Kidney (tissue), 14 donors: ENCODE data around the gene BMF. TPM values are rescaled to one million over a fixed set of nuclear protein-coding genes. Genes with fewer than 3 reads are reported as not detected.
A peak's percentile ranks its signal among the peaks of the same experiment; 100 is the strongest.

Experiments
- DNase-seq, 5 donors: peaks; one replicate each; pipeline ENCODE4 v3.0.0-alpha.2; 2013 to 2020
- FAIRE-seq: peaks from 2 replicates; lab custom pipeline; 2012; peaks lifted over from hg19 to GRCh38; lab: Jason Lieb, UNC
- H3K27ac ChIP-seq, 2 donors: one replicate each; pipeline ENCODE4 v1.7.0; 2013; ENCODE audit warnings: low read depth in 2 of 2, low read length in 2 of 2, inconsistent platforms in 1 of 2
- H3K27me3 ChIP-seq: one replicate; pipeline ENCODE4 v1.7.1; 2013; ENCODE audit warnings: low read length, inconsistent platforms; ENCODE audit not compliant: control insufficient read depth, insufficient read depth
- H3K36me3 ChIP-seq, 3 donors: one replicate each; pipeline versions ENCODE4 v1.7.0 to v1.7.1; 2013; ENCODE audit warnings: low read length in 3 of 3, control low read depth in 1 of 3, inconsistent platforms in 1 of 3; ENCODE audit not compliant: insufficient read depth in 3 of 3, control insufficient read depth in 2 of 3
- H3K4me1 ChIP-seq, 3 donors: one replicate each; pipeline versions ENCODE4 v1.7.0 to v1.7.1; 2013; ENCODE audit warnings: low read length in 3 of 3, inconsistent platforms in 1 of 3, low read depth in 1 of 3; ENCODE audit not compliant: control insufficient read depth in 2 of 3, insufficient read depth in 2 of 3
- H3K4me3 ChIP-seq, 3 donors: one replicate each; pipeline versions ENCODE4 v1.7.0 to v1.8.1; 2013; ENCODE audit warnings: low read length in 3 of 3, control low read depth in 1 of 3, inconsistent platforms in 1 of 3
- H3K9ac ChIP-seq, 3 donors: one replicate each; pipeline versions ENCODE4 v1.7.0 to v1.7.1; 2013; ENCODE audit warnings: low read length in 3 of 3, control low read depth in 1 of 3, inconsistent platforms in 1 of 3
- H3K9me3 ChIP-seq, 3 donors: one replicate each; pipeline versions ENCODE4 v1.7.0 to v1.7.1; 2013; ENCODE audit warnings: low read length in 3 of 3, control low read depth in 1 of 3, inconsistent platforms in 1 of 3; ENCODE audit not compliant: control insufficient read depth in 2 of 3, insufficient read depth in 1 of 3
- CTCF ChIP-seq: IDR thresholded peaks from 3 replicates; pipeline ENCODE4 v1.5.1; 2012; ENCODE audit warnings: mild to moderate bottlenecking, moderate library complexity, borderline replicate concordance; ENCODE audit not compliant: insufficient read depth; ENCODE audit errors: extremely low read depth
- intact Hi-C: fragments of 100-400 bp; cut with DNase I; formaldehyde crosslinking; loops from one replicate; pipeline ENCODE4 v1.11.1; 2022
- polyA plus RNA-seq: library from polyadenylated mRNA; stranded (reverse); fragments of 350-450 nt; fragmentation: Illumina TruSeq; extraction: RNeasy Lipid Tissue Mini Kit (QIAGEN cat#74804); gene quantifications from one replicate; pipeline ENCODE4 v1.2.3, GENCODE V29; 2014; ENCODE audit warnings: low read depth, low replicate concordance; ENCODE audit not compliant: insufficient read depth
- total RNA-seq: library from RNA; stranded (reverse); fragmentation: NEBNext Ultra II Directional; extraction: Animal tissue kit (Norgen Biotek cat#: 25700); gene quantifications from one replicate; pipeline ENCODE4 v1.2.1, GENCODE V29; 2021
- donor health status: control.
- donor health status: control.
- donor health status: control.
- donor health status: control.
- donor health status: control.
- donor health status: DM: yes; HTN: yes; CAD: no.
- donor health status: Normal renal cell carcinoma (clear cell type).

The BMF gene
- total and polyA plus RNA-seq, 2 donors from 2014 or later = 3.6 to 19.7 TPM

DNA sequence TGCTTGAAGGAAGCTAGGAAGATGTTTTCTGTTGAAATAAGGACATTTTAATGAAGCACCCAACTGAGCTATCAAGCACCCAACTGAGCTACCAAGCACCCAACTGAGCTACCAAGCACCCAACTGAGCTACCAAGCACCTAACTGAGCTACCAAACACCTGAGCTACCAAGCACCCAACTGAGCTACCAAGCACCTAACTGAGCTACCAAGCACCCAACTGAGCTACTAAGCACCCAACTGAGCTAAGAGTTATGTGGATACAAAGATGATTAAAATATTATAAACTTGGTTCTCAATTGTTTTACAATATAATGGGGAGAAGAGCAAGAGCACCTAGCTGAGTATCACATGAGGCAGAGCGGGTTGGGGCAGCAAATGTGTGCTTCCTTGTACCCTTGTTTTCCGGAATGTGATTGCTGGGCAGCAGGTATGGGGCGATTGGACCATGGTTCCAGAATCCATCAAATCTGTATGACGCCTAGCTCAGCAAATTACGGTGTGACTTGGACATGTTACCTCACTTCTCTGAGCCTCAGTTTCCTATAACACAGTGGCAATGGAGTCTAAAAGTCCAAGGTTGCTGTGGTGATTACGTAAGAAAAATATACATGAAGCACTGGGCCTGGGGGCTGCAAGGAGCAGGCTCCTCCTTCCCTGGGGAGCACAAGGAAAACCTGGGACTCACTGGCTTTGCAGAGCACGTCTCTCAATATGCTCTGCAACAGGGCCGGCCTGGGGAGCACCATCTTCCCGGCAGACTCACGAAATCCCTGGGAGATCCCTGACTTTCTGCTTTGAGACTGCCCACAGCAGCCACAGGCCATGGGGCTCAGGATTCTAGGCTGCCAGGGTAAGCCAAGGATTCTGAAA is 11.3 kb downstream of the BMF start:
- intact Hi-C loops = no loop called here
- H3K9ac ChIP-seq = no peak overlapping the region
- peak overlapping the region; percentile 69 to 95 for H3K27ac ChIP-seq
- TF ChIP-seq CTCF = no peak
- H3K4me3 ChIP-seq = no peak overlapping the region
- no peaks in the 10 kb centered on the region for H3K27me3 ChIP-seq
- H3K9me3 ChIP-seq = no peaks in the 10 kb centered on the region
- H3K4me1 ChIP-seq = peaks cover 18 to 75% (median 75%) of the 10 kb centered on the region in 3 donors
- DNase-seq (peak in 1 of 5 donors; percentile 45), FAIRE-seq (no peak)
- H3K36me3 ChIP-seq = no peaks in the 10 kb centered on the region

DNA sequence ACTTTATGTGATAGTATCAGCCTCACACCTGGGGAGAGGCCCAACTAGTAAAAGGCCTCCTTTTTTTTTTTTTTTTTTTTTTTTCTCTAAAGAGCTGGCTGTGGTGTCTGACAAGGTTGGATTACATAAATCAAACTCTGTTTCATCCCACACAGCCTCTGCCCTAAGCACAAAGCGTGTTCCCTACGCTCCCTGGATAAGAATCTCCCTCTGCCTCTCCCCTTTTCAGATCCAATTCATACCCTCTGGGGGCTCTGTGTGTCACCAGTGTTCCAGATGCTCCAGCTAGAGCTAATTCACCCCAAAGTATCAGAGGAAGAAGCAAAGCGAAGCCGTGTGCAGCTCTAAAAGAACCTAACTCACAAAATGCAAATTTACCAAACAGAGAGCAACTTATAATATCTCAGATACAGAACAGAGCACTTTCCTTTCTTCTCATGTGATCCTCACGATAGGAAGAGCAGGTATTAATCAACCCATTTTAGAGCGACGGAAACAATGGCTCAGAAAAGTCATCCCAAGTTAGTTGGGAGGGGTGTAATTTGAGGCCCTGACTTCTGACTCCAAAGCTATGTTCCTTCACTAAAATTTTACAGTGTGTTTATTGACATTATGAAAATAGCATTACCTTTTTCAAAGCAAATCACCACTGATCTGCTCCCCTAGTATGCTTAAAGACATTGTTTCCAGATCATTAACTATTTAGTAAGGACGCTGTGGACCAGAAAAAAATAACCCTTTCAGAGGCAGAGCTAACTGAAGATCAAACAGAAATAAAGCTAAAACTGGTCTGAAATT is 12.4 kb downstream of the BMF start:
- H3K9ac ChIP-seq = no peak overlapping the region
- intact Hi-C loops = no loop called here
- H3K4me1 ChIP-seq = peaks cover 25 to 80% (median 78%) of the 10 kb centered on the region in 3 donors

DNA sequence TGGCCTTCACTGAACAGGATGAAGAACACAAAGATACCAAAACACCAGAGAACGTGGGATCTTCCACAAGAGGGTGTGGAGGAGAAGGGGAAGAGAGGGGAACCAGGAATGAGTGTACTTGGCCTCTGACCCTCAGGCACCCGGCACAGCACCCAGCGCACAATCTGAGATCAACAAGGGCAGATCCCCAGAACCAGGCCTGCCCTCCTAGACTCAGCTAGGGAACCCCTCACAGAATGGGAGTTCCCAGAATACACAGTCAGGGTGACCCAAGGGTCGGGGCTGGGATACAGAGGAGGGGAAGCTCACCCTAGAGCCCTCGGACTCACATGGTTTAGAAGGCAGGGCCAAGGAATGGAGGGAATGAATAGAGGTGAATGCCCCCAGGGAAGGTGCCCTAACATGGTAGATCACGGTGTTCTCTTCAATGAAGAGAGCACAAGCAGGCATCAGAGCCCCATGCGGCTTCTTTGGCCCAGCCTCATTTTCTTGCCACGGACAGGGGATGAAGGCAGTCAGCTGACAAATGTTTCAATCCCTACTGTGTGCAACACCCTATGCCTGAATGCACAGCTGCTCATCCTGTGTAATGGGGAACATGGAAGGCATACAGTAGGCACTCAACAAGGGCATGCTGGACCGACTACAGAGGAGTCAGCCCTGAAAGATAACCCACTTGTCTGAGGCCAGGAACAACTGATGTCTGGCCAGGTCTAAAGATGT is 13.1 kb downstream of the BMF start:
- intact Hi-C loops = no loop called here
- FAIRE-seq (no peak), DNase-seq (peak in 2 of 5 donors; percentile 15 to 45)
- peaks cover 27 to 74% (median 74%) of the 10 kb centered on the region in 3 donors for H3K4me1 ChIP-seq
- H3K9me3 ChIP-seq = no peaks in the 10 kb centered on the region
- H3K27me3 ChIP-seq = no peaks in the 10 kb centered on the region
- TF ChIP-seq CTCF = no peak
- H3K4me3 ChIP-seq = no peak overlapping the region
- no peak overlapping the region for H3K9ac ChIP-seq
- peak overlapping the region; percentile 55 to 59 for H3K27ac ChIP-seq
- H3K36me3 ChIP-seq = no peaks in the 10 kb centered on the region

More for the DNA sequence above, 12.4 kb downstream of the BMF start:
- Histone ChIP-seq H3K4me3 (no peak overlapping the region), H3K27ac (no peak overlapping the region), H3K36me3 (no peaks in the 10 kb centered on the region), H3K27me3 (no peaks in the 10 kb centered on the region), H3K9me3 (no peaks in the 10 kb centered on the region)
- FAIRE-seq = no peak
- peak in 4 of 5 donors; percentile 3 to 69 (median 60) for DNase-seq
- TF ChIP-seq CTCF = no peak
